EL (cell line): ENCODE results near the gene CDH13.

Experiments used
- DNase-seq: peaks from one replicate; pipeline ENCODE4 v3.0.0-alpha.2; 2016

The CDH13 gene

GRCh38 chr16:83393196-83393981 is 766.6 kb downstream of the CDH13 start:
- DNase-seq, result peak; percentile 16

- DNase-seq, result no peak
Observed at GRCh38 chr16:83397601-83398291, 771.0 kb downstream of the CDH13 start.

- DNase-seq, result no peak
Observed at GRCh38 chr16:83400234-83400633, 773.5 kb downstream of the CDH13 start.

- DNase-seq, result peak; percentile 61
Observed at GRCh38 chr16:83402160-83402814, 775.5 kb downstream of the CDH13 start.

GRCh38 chr16:83402967-83403366 is 776.2 kb downstream of the CDH13 start:
- peak; percentile 76 for DNase-seq

GRCh38 chr16:83403761-83404160 is 777.0 kb downstream of the CDH13 start:
- DNase-seq, result peak; percentile 80

GRCh38 chr16:83404261-83404660 is 777.5 kb downstream of the CDH13 start:
- peak; percentile 8 for DNase-seq

- DNase-seq, result no peak
Observed at GRCh38 chr16:83407928-83408327, 781.2 kb downstream of the CDH13 start.

- no peak for DNase-seq
Observed at GRCh38 chr16:83409347-83409746, 782.6 kb downstream of the CDH13 start.

- no peak for DNase-seq
Observed at GRCh38 chr16:83418565-83418964, 791.8 kb downstream of the CDH13 start.

GRCh38 chr16:83420206-83420760 is 793.5 kb downstream of the CDH13 start:
- peak; percentile 33 for DNase-seq

GRCh38 chr16:83433201-83433600 is 806.4 kb downstream of the CDH13 start:
- no peak for DNase-seq

GRCh38 chr16:83437036-83437435 is 810.3 kb downstream of the CDH13 start:
- DNase-seq, result no peak

- no peak for DNase-seq
Observed at GRCh38 chr16:83438326-83438725, 811.6 kb downstream of the CDH13 start.

- no peak for DNase-seq
Observed at GRCh38 chr16:83439412-83439811, 812.6 kb downstream of the CDH13 start.

GRCh38 chr16:83441517-83441916 is 814.7 kb downstream of the CDH13 start:
- peak; percentile 39 for DNase-seq

- DNase-seq, result no peak
Observed at GRCh38 chr16:83443972-83444371, 817.2 kb downstream of the CDH13 start.

- DNase-seq, result no peak
Observed at GRCh38 chr16:83447560-83447959, 820.8 kb downstream of the CDH13 start.

- DNase-seq, result no peak
Observed at GRCh38 chr16:83449861-83450260, 823.1 kb downstream of the CDH13 start.

GRCh38 chr16:83453977-83454376 is 827.2 kb downstream of the CDH13 start:
- no peak for DNase-seq

GRCh38 chr16:83455716-83456115 is 828.9 kb downstream of the CDH13 start:
- DNase-seq, result no peak

- DNase-seq, result no peak
Observed at GRCh38 chr16:83456934-83457333, 830.2 kb downstream of the CDH13 start.

- DNase-seq, result peak; percentile 67
Observed at GRCh38 chr16:83458612-83459011, 831.8 kb downstream of the CDH13 start.

GRCh38 chr16:83464991-83465390 is 838.2 kb downstream of the CDH13 start:
- no peak for DNase-seq
